Left renal pelvis (tissue), 4 donors: ENCODE results near the gene RANGAP1. TPM values are rescaled to one million over a fixed set of nuclear protein-coding genes. Genes with fewer than 3 reads are reported as not detected.
A peak's percentile ranks its signal among the peaks of the same experiment; 100 is the strongest.

Source experiments
- DNase-seq, 4 donors: peaks; one replicate each; pipeline ENCODE4 v3.0.0-alpha.2; 2013; ENCODE audit warnings: low read depth in 4 of 4, low spot score in 3 of 4
- polyA plus RNA-seq, 4 donors: library from polyadenylated mRNA; unstranded; fragments of 120-200 nt; gene quantifications; one replicate each; pipeline ENCODE4 v1.2.1, GENCODE V29; 2013; ENCODE audit not compliant: insufficient read length in 4 of 4

Gene RANGAP1
- polyA plus RNA-seq, 4 donors: 30.9 to 64.5 (median 44.8) TPM

GRCh38 chr22:41238570-41239442 is 47.2 kb downstream of the RANGAP1 start:
- DNase-seq: no peak

- DNase-seq: peak in 3 of 4 donors; percentile 39 to 51 (median 46)
These were observed 48.0 kb downstream of the RANGAP1 start for GRCh38 chr22:41237707-41238569.

DNA sequence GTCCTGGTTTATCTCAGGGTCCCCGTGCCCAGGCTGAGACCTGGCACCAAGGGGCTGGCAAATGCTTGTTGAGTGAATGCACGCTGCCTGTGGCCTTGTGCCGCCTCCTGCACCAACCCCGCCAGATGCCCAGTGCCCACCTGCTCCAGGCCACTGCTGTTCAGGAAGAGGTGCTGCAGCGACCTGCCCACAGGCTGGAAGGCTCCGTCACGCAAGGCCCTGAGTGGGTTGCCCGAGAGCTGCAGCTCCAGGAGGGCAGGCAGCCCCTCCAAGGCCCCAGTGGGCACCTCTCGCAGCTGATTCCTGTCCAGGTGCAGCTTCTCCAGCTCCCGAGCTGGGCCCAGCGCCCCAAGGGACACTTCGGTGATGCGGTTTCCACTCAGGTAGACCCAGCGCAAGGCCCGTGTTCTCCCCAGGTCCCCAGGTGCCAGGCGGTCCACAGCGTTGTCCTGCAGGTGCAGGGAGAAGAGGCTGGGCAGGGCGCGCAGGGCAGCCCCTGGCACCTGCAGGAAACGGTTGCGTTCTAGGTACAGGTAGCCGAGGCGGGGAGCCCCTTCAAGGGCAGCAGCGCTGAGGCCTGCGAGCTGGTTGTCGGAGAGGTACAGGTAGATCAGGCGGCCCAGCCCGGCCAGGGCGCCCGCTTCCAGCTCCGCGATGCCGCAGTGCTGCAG is 48.8 kb downstream of the RANGAP1 start:
- no peak for DNase-seq

DNA sequence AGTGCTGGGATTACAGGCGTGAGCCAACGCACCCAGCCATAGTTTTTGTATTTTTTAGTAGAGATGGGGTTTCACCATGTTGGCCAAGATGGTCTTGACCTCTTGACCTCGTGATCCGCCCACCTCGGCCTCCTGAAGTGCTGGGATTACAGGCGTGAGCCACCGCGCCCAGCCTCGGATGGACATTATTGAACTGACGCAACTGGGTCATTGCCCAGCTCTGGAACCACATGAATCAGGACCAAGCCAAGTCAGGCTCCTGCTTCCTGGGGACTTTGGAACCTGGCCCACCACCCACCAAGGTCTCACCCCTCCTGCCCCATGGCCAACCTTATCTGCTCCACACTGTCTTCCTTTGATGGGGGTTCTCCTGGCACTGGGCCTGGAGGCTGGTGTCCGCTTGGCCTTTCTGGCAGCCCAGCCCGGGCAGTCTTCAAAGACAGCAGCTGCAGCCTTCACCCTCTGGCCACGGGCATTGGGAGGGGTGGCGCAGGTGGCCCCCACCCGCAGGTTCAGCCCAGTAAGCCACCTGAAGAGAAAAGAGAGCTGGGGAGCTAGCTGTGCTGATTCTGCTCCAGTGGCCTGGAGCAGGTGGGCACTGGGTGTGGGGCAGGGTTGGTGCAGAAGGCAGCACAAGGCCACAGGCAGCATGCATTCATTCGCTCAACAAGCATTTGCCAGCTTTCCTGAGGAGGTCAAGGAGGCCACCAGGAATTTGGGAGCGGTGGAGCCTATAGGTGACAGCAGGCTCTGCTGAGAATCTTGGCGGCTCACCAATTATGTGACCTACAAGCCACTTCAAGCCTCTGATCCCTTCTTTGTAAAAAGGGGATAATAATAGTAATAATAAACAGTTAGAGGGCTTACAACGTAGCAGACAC is 50.9 kb downstream of the RANGAP1 start:
- DNase-seq: no peak

DNA sequence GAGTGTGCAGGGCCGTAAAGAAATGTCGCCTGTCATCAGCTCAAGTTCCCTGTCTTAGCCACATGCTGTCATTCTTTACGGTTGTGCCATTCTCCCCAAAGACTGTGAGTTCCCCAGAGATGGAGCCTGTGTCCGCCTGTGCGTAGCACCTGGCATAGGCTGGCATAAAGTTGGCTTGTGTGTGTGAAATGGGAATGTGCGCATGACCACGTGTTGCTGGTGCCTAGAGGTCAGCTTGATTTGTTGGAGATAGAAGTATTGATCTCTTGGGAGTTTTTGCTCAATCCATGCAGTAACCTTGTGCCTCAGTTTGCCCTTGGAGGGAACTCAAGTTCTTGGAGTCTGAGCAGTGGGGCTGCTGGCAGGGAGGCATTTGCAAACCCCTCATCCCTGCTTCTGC is 54.6 kb downstream of the RANGAP1 start:
- no peak for DNase-seq

- DNase-seq: no peak
These were observed 55.6 kb downstream of the RANGAP1 start for GRCh38 chr22:41230401-41230785.

GRCh38 chr22:41229730-41230400 is 56.1 kb downstream of the RANGAP1 start:
- DNase-seq: no peak

GRCh38 chr22:41229215-41229614 is 56.8 kb downstream of the RANGAP1 start:
- no peak for DNase-seq

DNA sequence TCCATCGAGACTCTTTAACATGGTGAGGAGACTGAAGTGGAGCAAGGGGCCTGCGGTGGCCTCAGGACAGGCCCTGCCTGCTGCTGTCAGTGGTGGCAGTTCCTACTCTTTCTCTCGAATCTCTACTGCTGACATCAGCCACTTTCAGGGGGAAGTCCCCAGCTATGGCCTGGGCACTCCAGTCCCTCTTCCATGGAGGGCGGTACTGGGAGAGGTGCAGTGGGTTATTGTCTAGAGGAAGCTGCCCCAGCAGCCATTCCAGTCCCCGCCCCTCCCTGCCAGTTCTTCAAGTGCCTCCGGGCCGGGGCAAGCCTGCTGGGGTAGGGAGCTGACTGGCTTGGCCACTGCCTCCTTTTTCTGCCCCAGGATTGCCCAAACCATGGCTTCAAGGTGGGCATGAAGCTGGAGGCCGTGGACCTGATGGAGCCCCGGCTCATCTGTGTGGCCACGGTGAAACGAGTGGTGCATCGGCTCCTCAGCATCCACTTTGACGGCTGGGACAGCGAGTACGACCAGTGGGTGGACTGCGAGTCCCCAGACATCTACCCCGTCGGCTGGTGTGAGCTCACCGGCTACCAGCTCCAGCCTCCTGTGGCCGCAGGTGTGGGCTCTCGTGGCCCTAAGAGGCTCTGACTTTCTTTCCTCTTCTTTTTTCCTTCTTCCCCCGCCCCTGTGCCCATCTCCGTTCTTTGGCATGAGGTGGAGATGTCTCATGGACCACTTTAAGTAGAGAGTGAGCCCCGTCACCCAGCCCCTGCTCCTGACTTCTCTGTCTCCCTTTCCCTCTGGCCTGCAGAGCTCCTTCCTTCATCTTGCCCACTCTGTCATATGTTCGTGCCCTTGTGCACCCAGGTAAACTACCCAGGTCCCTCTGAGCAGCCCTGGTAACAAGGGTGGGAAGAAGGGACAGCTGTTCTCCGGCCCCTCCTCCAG is 59.0 kb downstream of the RANGAP1 start:
- no peak for DNase-seq

- DNase-seq: no peak
These were observed 62.5 kb downstream of the RANGAP1 start for GRCh38 chr22:41223535-41223934.

DNA sequence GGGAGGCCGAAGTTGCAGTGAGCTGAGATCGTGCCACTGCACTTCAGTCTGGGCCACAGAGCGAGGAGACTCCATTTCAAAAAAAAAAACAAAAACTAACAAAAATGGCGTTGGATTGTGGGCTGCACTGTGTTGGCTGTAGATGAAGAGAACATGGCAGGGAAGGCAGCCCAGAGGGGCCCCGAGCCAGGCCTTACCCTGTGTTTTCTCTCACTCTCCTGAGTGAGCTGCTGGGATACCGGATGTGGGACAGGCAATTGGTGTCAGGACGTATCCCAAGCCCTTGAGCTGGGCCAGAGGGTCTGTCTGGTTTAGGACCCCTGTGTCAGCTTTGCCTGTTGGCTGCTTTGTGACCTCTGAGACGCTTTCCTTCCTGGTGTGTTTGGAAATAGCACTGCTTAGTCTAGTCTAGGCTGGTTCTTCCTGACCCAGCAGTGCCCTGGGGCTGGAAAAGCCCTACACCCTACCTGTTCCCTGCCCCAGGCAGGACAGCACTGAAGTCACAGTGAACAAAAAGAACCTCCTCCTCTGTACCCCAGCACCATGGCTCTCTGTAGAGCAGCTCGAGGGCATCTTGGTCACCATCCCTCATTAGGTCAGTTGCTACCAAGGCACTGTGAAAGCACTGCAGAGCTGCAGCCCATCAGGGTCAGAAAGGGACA is 63.0 kb downstream of the RANGAP1 start:
- DNase-seq: no peak

- no peak for DNase-seq
These were observed 68.3 kb downstream of the RANGAP1 start for GRCh38 chr22:41217553-41218157.

GRCh38 chr22:41216984-41217383 is 69.0 kb downstream of the RANGAP1 start:
- no peak for DNase-seq

DNA sequence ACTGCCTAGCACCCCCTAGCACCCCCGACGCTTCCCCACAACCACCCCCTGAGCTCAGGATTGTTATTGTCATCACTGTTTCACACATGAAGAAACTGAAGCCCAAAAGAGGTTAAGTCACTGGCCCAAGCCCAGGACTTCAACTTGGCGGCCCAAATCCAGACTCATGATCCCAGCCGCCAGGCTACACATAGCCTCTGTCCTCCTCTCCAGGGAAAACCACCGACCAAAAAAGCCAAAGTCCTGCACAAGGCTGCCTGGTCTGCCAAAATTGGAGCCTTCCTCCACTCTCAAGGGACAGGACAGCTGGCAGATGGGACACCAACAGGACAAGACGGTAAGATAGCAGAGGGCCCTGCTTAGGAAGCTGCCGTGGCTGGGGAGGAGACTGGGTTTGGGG is 70.1 kb downstream of the RANGAP1 start:
- DNase-seq: no peak

GRCh38 chr22:41215409-41215808 is 70.6 kb downstream of the RANGAP1 start:
- no peak for DNase-seq

DNA sequence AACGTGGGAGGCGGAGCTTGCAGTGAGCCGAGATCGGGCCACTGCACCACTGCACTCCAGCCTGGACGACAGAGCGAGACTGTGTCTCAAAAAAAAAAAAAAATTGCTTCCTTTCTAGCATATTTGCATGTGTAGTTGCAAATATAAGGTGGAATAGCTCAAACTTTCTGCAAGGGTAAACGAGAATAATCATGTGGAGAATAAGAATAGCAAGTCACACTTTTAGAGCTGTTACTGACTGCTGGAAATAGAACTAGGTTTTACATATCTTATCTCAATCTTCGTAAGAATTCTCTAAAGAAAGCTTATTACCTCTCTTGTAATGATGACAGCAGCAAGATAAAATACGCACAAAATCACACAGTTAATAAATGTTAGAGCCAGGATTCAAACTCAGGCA is 79.3 kb downstream of the RANGAP1 start:
- DNase-seq: no peak
